GM12801 (cell line): ENCODE results near the gene ISG20L2.

ENCODE experiments used
- CTCF ChIP-seq: IDR thresholded peaks from one replicate; pipeline ENCODE4 v1.5.1; 2011; ENCODE audit warnings: control low read depth; ENCODE audit not compliant: insufficient read length; ENCODE audit errors: extremely low read depth

ISG20L2 gene

DNA sequence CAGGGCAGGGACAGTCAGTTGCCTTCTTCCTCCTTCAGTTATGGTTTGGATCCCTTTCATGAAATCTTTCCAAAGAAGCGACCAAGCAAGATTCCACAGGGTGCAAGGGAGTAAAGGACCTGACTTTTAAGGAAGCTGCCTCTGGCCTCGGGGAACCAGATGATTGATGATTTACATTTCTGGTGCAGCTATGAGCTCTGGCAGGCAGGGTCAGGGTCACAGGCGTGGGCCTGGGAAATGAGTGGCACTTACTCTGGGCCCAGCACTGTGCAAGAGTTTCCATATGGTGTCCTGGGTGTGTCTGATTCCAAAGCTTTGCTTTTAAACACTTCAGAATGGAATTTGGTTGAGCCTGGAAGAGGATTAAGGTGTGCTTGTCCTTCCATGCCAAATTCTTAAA, 15.9 kb downstream of the ISG20L2 start:
- no peak for TF ChIP-seq CTCF

DNA sequence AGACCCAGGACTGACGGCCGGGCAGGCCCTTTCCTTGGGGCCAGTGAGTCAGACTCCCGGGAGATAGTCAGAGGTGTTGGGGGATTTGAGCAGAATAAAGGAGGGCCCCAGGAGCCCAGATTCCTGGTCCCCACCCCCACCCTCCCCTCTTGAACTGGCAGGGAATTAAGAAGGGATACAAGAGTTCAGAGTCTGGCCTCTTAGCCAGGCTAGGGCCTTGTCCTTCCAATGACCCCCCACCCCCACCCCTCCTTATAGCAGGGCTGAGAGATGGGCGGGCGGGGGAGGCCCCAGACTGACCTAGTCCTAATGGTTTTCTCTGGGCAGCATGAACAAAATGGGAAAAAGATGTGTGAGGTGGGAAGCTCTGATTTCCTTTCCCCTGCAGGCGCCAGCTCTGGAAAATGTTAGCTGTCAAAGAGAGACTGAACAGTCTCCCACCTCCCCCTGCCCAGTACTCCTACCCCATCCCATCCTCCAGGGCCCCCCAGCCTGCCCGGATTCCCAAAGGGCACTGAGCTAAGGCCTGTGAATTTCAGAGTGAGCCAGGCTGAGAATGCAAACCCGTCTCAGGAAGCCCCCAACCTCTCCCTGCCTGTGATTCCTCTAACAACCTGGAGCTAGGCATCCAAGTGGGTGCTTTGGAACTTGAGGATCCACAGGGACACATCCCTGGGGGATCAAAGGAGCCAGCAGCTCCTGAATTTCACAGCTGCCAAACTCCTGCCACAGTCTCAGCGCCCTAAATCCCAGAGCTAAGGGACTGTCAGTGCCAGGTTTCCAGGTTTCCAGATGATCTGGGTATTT, 17.4 kb downstream of the ISG20L2 start:
- no peak for TF ChIP-seq CTCF

DNA sequence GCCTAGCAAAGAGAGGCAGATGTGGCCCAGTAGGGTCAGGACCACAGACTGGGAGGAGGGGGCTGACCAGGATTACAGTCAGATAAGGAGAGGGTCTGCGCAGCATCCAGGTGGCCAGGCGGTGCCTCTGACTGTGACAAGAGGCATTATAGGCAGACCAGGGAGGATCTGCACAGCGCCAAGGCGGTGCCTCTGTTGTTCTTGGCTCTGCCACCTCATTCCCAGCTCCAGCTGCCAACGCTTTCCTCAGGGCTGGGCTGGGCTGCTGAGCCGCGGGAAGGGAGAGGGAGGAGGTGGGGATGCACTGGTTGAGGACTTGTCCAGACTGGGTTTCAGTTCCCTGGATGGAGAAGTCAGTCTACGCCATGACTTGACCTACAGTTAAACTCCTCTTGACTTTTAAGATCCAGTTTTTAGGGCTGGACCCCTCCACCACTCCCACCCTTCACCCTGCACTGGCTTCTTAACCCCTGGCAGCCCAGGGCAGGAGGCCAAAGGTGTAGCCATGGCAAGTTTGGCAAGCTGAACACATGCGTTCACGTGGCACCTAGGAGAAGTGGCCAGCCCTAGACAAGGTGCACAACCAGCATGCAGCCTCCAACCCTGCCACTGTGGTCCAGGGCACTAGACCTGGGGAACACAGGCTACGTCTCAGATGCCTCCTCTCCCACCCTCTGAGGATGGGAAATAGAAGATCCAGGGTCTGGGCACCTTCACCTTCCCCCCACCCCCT, 18.6 kb downstream of the ISG20L2 start:
- TF ChIP-seq CTCF: no peak

DNA sequence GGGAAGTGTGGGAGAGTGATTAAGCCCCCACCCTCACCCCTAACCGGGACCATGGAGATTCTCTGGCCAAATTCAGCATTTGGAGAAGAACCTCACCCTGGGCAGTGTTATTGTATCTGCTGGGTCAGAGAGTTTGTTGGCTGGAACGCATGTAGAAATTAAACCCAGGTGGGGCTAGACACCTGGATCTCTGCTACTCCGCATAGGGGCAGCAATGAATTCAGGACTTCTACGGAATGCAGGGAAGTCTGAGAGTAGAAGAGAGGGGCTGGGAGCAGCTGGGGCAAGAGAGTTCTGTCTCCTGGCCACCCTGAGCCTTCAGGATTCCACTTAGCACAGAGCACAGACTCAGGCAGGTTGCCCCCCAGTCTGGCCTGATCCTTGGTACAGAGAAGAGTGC, 19.5 kb downstream of the ISG20L2 start:
- TF ChIP-seq CTCF: no peak

GRCh38 chr1:156708218-156708661, 20.3 kb downstream of the ISG20L2 start:
- no peak for TF ChIP-seq CTCF

- no peak for TF ChIP-seq CTCF
Observed at GRCh38 chr1:156707417-156708217, 20.9 kb downstream of the ISG20L2 start.
